Dermis microvascular lymphatic vessel endothelial cell (primary cell): ENCODE data around the gene SELENBP1. TPM values are rescaled to one million over a fixed set of nuclear protein-coding genes. Genes with fewer than 3 reads are reported as not detected.
A peak's percentile ranks its signal among the peaks of the same experiment; 100 is the strongest.
"Not testable (repeated sequence)": the region's sequence is repeated elsewhere in the genome, so short reads cannot be mapped to it uniquely, and the experiment has no call there.

ENCODE experiments used
- DNase-seq, 2 donors: peaks; one replicate each; pipeline versions ENCODE4 v3.0.0 to v3.0.0-alpha.2; 2010; ENCODE audit warnings: low read depth in 2 of 2
- total RNA-seq: library from RNA; depleted of rRNA; stranded (reverse); fragments of >200 nt; gene quantifications from 2 replicates; pipeline ENCODE4 v1.2.1, GENCODE V29; 2014

Gene SELENBP1
- total RNA-seq, 1 donor from 2014 or later, result 0.13 TPM

- DNase-seq, result no peak
These were observed 4.8 kb upstream of the SELENBP1 start for GRCh38 chr1:151377150-151377884.

DNA sequence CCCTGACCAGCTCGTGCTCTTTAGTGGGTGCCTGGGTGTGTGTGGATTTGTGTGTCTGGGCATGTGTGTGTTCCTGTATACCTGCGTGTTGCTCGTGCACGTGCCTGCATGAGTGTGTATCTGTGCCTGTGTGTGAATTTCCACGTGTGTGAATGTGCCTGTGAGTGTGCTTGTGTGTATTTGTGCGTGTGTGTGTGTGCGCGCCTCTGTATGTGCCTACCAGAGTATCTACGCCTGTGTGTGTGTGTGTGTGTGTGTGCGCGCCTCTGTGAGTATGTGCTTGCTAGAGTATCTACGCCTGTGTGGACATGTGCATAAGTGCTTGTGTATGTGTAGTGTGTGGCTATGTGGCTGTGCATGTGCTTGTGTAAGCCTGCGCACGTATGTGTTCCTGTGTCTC is 691 bp upstream of the SELENBP1 start:
- no peak for DNase-seq

GRCh38 chr1:151371370-151372057 is 991 bp downstream of the SELENBP1 start:
- DNase-seq, result peak in 1 of 2 donors; percentile 56

- DNase-seq, result no peak
These were observed 2.1 kb downstream of the SELENBP1 start for GRCh38 chr1:151370211-151370911.

DNA sequence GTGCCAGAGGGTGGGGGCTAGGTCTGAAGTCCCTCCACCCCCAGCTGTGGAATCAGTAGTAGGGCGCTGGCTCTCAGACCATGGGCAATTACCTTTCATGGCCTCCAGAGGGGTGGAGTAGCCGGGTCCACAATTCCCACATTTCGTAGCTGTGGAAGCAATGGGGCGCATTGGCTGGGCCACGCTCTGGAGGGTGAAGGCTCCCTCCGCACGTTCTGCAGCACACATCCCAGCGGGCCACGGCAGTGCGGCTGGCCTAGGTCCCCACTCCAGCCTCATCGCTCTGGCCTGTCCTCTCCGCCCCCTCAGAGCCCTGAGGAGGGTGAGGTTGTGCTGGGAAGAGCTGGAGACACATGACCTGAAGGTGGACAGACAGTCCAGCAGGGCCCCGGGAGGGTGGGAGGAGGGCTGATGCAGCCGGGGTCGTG is 2.9 kb downstream of the SELENBP1 start:
- DNase-seq, result no peak

DNA sequence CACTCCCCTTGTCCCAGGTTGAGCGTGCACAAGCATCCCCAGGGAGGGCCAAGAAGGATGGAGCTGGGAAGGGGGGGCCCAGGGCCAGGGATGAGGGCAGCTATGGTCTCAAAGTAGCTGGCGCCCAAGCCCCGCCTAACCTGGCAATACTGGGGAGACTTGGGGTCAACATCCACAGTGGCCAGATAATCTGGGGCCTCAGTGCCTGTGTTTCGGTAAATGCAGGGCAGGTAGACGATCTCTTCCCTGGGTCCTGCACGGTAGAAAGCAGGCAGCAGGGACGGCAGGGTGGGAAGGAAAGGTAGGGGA is 3.2 kb downstream of the SELENBP1 start:
- DNase-seq, result no peak

DNA sequence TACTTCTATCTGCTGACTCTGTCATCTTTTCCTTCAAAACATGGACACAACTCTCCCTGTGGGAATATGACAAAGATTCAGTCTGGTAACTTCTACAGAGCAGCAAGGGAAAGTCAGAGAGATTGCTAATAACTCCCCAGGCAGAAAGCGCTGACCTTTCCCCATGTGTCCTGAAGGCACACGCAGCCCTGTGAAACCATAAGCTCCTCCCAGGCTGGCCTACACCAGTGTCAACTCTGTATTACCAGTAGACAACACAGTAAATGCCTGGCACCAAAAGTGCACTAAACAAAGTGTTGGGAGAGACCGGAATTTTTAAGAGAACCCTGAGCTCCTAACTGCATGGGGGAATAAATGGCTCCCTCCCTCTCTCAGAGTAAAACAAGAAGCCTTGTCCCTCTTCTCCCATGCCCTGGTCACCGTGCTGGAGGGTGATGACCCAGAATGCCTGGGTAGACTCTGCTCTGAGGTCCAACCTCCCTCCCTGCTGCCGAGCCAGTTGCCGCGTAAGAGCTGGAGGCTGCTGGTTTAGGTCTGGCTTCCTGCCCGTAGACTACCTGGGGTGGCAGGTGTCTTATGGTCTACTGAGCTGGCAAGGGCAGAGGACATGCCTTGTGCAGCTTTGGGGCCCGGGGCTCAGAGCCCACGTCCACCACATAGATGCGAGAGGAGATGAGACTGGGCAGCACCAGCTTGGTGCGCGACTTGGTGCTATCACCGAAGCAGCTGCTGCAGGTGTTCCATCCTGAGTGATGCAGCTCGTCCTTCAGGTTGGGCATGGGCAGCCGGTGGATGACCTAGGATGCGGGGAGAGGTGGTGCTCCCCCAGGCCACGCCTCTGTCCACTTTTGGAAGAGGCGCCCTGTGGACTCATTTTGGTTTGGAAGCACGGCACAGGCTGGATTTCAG is 3.9 kb downstream of the SELENBP1 start:
- no peak for DNase-seq

- DNase-seq, result no peak
These were observed 4.7 kb downstream of the SELENBP1 start for GRCh38 chr1:151367658-151368392.

DNA sequence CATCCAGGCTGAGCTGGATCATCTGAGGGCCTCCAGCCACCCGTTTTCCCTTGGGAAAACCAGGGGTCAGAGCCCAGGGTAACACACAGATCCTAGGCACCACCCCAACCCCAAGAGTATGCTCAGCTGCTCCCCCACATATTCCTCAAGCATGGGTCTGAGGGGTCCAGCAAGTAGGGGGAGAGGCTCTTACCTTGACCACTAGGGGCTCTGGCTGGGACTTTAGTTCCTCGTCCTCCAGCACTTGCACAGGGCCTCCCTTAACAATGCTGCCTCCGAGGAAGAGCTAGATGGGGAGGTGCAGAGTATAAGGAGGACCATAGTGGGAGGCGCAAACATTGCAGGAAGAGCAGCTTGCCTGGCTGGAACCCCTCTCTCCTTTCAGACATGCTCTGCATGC is 7.5 kb downstream of the SELENBP1 start:
- DNase-seq, result no peak

DNA sequence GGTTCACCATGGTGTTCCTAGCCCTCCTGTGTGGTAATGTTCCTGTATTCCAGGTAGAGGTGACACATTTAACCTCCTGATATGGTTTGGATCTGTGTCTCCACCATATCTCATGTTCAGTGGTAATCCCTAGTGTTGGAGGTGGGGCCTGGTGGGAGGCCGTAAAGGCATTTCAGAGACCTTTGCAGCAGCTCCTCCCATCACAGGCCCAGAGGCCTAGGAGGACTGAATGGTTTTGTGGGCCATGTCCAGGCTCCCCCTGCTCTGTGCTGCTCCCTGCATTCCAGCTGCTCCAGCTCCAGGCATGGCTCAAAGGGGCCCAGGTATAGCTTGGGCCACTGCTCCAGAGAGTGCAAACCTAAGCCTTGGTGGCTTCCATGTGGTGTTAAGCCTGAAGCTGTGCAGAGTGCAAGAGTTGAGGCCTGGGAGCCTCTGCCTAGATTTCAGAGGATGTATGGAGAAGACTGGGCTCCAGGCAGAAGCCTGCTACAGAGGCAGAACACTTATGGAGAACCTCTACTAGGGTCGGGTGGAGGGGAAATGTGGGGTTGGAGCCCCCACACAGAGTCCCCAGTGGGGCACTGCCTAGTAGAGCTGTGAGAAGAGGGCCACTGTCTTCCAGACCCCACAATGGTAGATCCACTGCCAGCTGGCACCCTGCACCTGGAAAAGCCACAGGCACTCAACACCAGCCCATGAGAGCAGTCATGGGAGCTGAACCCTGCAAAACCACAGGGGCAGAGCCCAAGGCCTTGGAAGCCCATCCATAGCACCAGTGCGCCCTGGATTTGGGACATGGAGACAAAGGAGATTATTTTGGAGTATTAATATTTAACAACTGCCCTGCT is 10.0 kb downstream of the SELENBP1 start:
- DNase-seq, result no peak

- DNase-seq, result no peak
These were observed 10.6 kb downstream of the SELENBP1 start for GRCh38 chr1:151361883-151362282.

DNA sequence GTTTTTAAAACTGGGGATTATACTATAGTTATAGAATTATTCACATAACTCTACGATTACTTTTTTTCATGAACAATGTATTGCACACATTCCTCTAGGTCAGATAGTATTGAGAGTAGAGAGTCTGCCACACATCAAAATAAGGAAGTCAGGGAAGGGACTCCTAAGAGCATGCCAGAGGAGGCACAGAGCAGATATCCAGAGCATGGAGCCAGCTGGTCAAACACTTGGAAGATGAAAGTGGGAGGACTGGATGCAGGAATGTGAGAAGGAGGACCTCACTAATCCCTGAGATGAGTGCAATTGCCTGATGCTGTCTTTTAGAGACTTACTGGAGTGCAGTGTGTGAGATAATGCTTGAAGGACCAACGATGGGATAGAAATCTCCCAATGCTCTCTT is 15.8 kb downstream of the SELENBP1 start:
- no peak for DNase-seq

GRCh38 chr1:151352021-151352718 is 20.3 kb downstream of the SELENBP1 start:
- DNase-seq, result peak; percentile 21 to 49

DNA sequence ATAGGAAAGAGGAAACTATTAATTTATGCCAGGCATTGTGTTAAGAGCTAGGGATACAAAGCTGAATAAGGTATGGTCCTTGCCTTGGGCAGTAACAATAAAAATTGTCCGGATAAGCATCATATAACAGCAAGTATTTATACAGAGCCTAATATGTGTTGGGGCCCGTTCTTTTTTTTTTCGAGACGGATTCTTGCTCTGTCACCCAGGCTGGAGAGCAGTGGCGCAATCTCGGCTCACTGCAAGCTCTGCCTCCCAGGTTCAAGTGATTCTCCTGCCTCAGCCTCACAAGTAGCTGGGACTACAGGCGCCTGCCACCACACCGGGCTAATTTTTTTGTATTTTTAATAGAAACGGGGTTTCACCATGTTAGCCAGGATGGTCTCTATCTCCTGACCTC is 22.2 kb downstream of the SELENBP1 start:
- DNase-seq, result not testable (repeated sequence)

DNA sequence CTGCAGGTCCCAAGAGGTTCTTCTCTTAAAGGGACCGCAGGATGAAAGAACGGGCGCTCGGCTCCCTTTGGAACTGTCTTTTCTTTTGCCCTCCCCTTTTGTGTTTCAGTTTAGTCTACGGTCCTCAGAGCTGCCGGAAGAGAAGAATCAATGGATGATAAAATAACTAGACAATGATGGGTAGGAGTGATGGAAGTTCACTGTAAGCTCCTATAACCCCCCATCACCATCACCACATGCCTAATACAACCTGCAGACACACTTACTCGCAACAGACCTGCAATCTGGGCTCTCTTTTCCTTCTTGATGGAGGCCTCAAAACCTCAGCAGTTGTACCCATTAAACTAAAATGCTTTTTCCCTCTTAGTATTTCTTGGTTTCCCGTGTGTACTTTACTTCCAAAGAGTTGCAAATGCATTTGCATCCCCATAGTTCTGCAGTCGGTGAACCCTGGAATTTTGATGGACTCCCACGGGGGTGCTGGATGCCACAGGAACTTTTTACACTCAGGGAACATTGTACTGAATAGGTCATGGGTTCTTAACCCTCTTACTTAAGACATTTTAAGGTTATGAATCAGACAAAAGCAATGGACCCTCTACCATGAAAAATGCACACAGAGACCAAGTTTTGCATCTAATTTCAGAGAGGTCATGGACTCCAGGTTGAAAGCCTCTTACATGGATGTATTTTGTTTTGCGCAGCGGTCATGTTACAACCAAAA is 24.8 kb downstream of the SELENBP1 start:
- DNase-seq, result no peak

DNA sequence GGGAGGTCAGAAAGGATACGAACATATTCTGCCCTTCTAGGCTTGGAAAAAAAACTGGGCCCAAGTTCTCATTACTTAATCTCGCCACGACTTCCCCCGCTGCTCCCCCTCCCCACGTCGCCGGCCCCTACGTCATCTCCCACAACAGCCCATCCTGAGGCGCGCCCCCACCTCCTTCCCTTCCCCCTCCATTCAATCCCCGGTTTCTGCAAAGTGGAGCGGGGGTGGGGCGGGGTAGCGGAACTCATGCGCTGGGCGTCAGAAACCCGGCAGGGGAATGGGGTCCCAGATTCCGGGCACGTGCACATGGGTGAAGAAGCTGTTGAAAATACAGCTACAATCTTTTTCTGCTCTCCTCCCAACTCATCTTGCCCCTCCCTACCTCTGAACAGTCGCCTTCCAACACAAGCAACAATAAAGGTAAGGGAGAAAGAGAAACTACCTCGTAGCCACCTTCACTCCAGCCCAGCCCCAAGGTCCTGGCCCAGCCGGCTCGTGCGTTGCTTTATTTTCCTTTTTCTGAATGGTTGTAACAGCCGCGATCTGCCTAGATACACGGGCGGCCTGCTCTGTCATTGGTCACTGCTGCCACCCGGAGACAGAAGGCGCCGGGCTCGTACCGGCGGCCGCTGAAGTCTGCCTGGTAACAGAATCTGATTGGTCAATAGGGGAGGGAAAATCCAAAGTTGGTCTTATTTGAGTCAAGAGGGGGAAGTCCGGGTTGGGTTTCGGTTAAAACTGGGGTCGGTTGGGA is 25.6 kb downstream of the SELENBP1 start, which contains the start of gene RFX5:
RFX5 (minus strand) TSS at position 484 of the 754 bp plus-strand sequence. CDS start 932 bp downstream, outside the sequence.
- peak; percentile 93 to 98 for DNase-seq

GRCh38 chr1:151346082-151346768 is 26.3 kb downstream of the SELENBP1 start:
- no peak for DNase-seq
